ENCODE data around the gene RPRD1B.

GRCh38 chr20:37989601-37990295 lies 43.8 kb upstream of the RPRD1B start:
- no peak for TF ChIP-seq CTCF (IDR thresholded peaks at IDR 0.05; ENCODE audit: low read depth, low read length)
- TF ChIP-seq POLR2A (IDR thresholded peaks at IDR 0.05; ENCODE audit: extremely low read depth, insufficient read length) = no peak
- TF ChIP-seq MAX (IDR thresholded peaks at IDR 0.05; ENCODE audit: low read depth, low read length) = no peak
- TF ChIP-seq MYC (IDR thresholded peaks at IDR 0.05; ENCODE audit: low read depth, low read length) = no peak
